Neural progenitor cell (in vitro differentiated cells): Measurements from ENCODE around the gene CD24. TPM values are rescaled to one million over a fixed set of nuclear protein-coding genes. Genes with fewer than 3 reads are reported as not detected.

Source experiments
- DNase-seq: peaks from one replicate; pipeline ENCODE4 v3.0.0-alpha.2; 2016; ENCODE audit warnings: low spot score
- H2AFZ ChIP-seq: fragments of 200-600 bp; sonication (generic); replicated peaks from 2 replicates; pipeline ENCODE4 v1.6.1; 2016; ENCODE audit warnings: antibody characterized with exemption
- H3F3A ChIP-seq: fragments of 200-600 bp; sonication (generic); 2 replicates; pipeline ENCODE4 v1.6.1; 2016; ENCODE audit warnings: antibody characterized with exemption, low read depth
- H3K27ac ChIP-seq: fragments of 200-600 bp; sonication (generic); 2 replicates; pipeline ENCODE4 v1.5.1; 2016; ENCODE audit warnings: mild to moderate bottlenecking
- H3K27me3 ChIP-seq: fragments of 200-600 bp; sonication (generic); 2 replicates; pipeline ENCODE4 v1.6.1; 2016; ENCODE audit warnings: mild to moderate bottlenecking, moderate library complexity
- H3K36me3 ChIP-seq: fragments of 200-600 bp; sonication (generic); 2 replicates; pipeline ENCODE4 v1.5.1; 2016
- H3K4me1 ChIP-seq: fragments of 200-600 bp; sonication (generic); 2 replicates; pipeline ENCODE4 v1.6.1; 2016; ENCODE audit warnings: mixed run types
- H3K4me2 ChIP-seq: fragments of 200-600 bp; sonication (generic); 2 replicates; pipeline ENCODE4 v1.6.1; 2016
- H3K4me3 ChIP-seq: fragments of 200-600 bp; sonication (generic); 2 replicates; pipeline ENCODE4 v1.5.1; 2016
- H3K79me2 ChIP-seq: fragments of 200-600 bp; sonication (generic); 2 replicates; pipeline ENCODE4 v1.6.1; 2016; ENCODE audit warnings: low read depth
- H3K9ac ChIP-seq: fragments of 200-600 bp; sonication (generic); 2 replicates; pipeline ENCODE4 v1.6.1; 2016
- H3K9me3 ChIP-seq: fragments of 200-600 bp; sonication (generic); 2 replicates; pipeline ENCODE4 v1.5.1; 2016; ENCODE audit warnings: low read depth
- H4K20me1 ChIP-seq: fragments of 200-600 bp; sonication (generic); 2 replicates; pipeline ENCODE4 v1.6.1; 2016; ENCODE audit warnings: low read depth
- H3K27ac Mint-ChIP-seq: 3 replicates; pipeline ENCODE4 v1.8.0; 2021; ENCODE audit warnings: mixed read lengths
- H3K27me3 Mint-ChIP-seq: 2 replicates; pipeline ENCODE4 v1.8.0; 2022; ENCODE audit warnings: low read depth, mild to moderate bottlenecking, inconsistent platforms, moderate library complexity, mixed read lengths; ENCODE audit not compliant: insufficient read depth
- H3K36me3 Mint-ChIP-seq: 3 replicates; pipeline ENCODE4 v1.8.0; 2021; ENCODE audit warnings: mixed read lengths
- H3K4me1 Mint-ChIP-seq: 3 replicates; pipeline ENCODE4 v1.8.0; 2021; ENCODE audit warnings: mixed read lengths
- H3K4me3 Mint-ChIP-seq: 3 replicates; pipeline ENCODE4 v1.8.0; 2021; ENCODE audit warnings: mild to moderate bottlenecking, moderate library complexity, mixed read lengths
- H3K9me3 Mint-ChIP-seq: 3 replicates; pipeline ENCODE4 v1.8.0; 2020; ENCODE audit warnings: mixed read lengths
- CTCF ChIP-seq: fragments of 200-600 bp; sonication (generic); IDR thresholded peaks from 2 replicates; pipeline ENCODE4 v1.5.1; 2017; ENCODE audit warnings: antibody characterized with exemption, mild to moderate bottlenecking
- EZH2 ChIP-seq: fragments of 200-600 bp; sonication (generic); IDR thresholded peaks from 2 replicates; pipeline ENCODE4 v1.6.1; 2017; ENCODE audit warnings: antibody characterized with exemption, mild to moderate bottlenecking, moderate library complexity
- EZH2phosphoT487 ChIP-seq: fragments of 200-600 bp; sonication (generic); IDR thresholded peaks from 2 replicates; pipeline ENCODE4 v1.6.1; 2017; ENCODE audit warnings: antibody characterized with exemption
- total RNA-seq: library from RNA; depleted of rRNA; stranded (reverse); fragments of >200 nt; gene quantifications from 2 replicates; pipeline ENCODE4 v1.2.3, GENCODE V29; 2015; ENCODE audit warnings: low replicate concordance

CD24 gene
- total RNA-seq, 1 donor from 2014 or later = 448 TPM

- H3K9me3 Mint-ChIP-seq = no peaks in the 10 kb centered on the region
- no peak overlapping the region for H3K9ac ChIP-seq
- H3K36me3 Mint-ChIP-seq = no peaks in the 10 kb centered on the region
- H3K27ac Mint-ChIP-seq = no peak overlapping the region
- no peaks in the 10 kb centered on the region for H3K9me3 ChIP-seq
- H3K79me2 ChIP-seq = no peaks in the 10 kb centered on the region
- no peak overlapping the region for H3K27ac ChIP-seq
- H3K36me3 ChIP-seq = no peaks in the 10 kb centered on the region
- no peak overlapping the region for H2AFZ ChIP-seq
- H3K27me3 Mint-ChIP-seq = peaks cover 3% of the 10 kb centered on the region
- H3K4me3 ChIP-seq = no peak overlapping the region
- H3F3A ChIP-seq = no peaks in the 10 kb centered on the region
- TF ChIP-seq CTCF (no peak), EZH2 (no peak), EZH2phosphoT487 (no peak)
- H3K4me3 Mint-ChIP-seq = no peak overlapping the region
- no peak overlapping the region for H3K4me2 ChIP-seq
- no peaks in the 10 kb centered on the region for H3K27me3 ChIP-seq
- no peaks in the 10 kb centered on the region for H3K4me1 ChIP-seq
- H4K20me1 ChIP-seq = no peaks in the 10 kb centered on the region
- no peaks in the 10 kb centered on the region for H3K4me1 Mint-ChIP-seq
- DNase-seq = no peak
Measured at GRCh38 chr6:106961136-106961535, 13.4 kb downstream of the CD24 start.

GRCh38 chr6:106959985-106960384, 14.5 kb downstream of the CD24 start:
- Histone ChIP-seq H3K36me3 (no peaks in the 10 kb centered on the region), H3K79me2 (no peaks in the 10 kb centered on the region), H3K27ac (no peak overlapping the region), H3K4me2 (no peak overlapping the region), H3K27me3 (no peaks in the 10 kb centered on the region), H3K9ac (no peak overlapping the region), H2AFZ (no peak overlapping the region), H3K4me3 (no peak overlapping the region), H3K9me3 (no peaks in the 10 kb centered on the region), H3F3A (no peaks in the 10 kb centered on the region), H3K4me1 (no peaks in the 10 kb centered on the region), H4K20me1 (no peaks in the 10 kb centered on the region)
- Mint-ChIP-seq H3K36me3 (no peaks in the 10 kb centered on the region), H3K27ac (no peak overlapping the region), H3K4me1 (no peaks in the 10 kb centered on the region), H3K9me3 (no peaks in the 10 kb centered on the region), H3K27me3 (peaks cover 3% of the 10 kb centered on the region), H3K4me3 (no peak overlapping the region)
- TF ChIP-seq EZH2 = no peak
- no peak for TF ChIP-seq CTCF
- DNase-seq = no peak

GRCh38 chr6:106939848-106940247, 34.7 kb downstream of the CD24 start:
- Mint-ChIP-seq H3K27ac (no peak overlapping the region), H3K9me3 (no peaks in the 10 kb centered on the region), H3K36me3 (no peaks in the 10 kb centered on the region), H3K27me3 (peaks cover 2% of the 10 kb centered on the region), H3K4me1 (no peaks in the 10 kb centered on the region), H3K4me3 (no peak overlapping the region)
- Histone ChIP-seq H3K27ac (no peak overlapping the region), H3K9me3 (no peaks in the 10 kb centered on the region), H4K20me1 (no peaks in the 10 kb centered on the region), H3K4me2 (no peak overlapping the region), H3K9ac (no peak overlapping the region), H3K79me2 (no peaks in the 10 kb centered on the region), H3K4me1 (no peaks in the 10 kb centered on the region), H3K36me3 (no peaks in the 10 kb centered on the region), H3F3A (no peaks in the 10 kb centered on the region), H2AFZ (no peak overlapping the region), H3K27me3 (no peaks in the 10 kb centered on the region), H3K4me3 (no peak overlapping the region)
- DNase-seq = no peak
- TF ChIP-seq EZH2 (no peak), EZH2phosphoT487 (no peak), CTCF (no peak)

GRCh38 chr6:106939208-106939607, 35.3 kb downstream of the CD24 start:
- Mint-ChIP-seq H3K4me3 (no peak overlapping the region), H3K27ac (no peak overlapping the region), H3K27me3 (peaks cover 2% of the 10 kb centered on the region), H3K4me1 (no peaks in the 10 kb centered on the region), H3K9me3 (no peaks in the 10 kb centered on the region), H3K36me3 (no peaks in the 10 kb centered on the region)
- H3K9me3 ChIP-seq = no peaks in the 10 kb centered on the region
- H3K4me1 ChIP-seq = no peaks in the 10 kb centered on the region
- DNase-seq = no peak
- no peaks in the 10 kb centered on the region for H3K79me2 ChIP-seq
- no peaks in the 10 kb centered on the region for H3K27me3 ChIP-seq
- no peaks in the 10 kb centered on the region for H3K36me3 ChIP-seq
- H3K4me3 ChIP-seq = no peak overlapping the region
- H2AFZ ChIP-seq = no peak overlapping the region
- H3K4me2 ChIP-seq = no peak overlapping the region
- H3K9ac ChIP-seq = no peak overlapping the region
- no peak overlapping the region for H3K27ac ChIP-seq
- H3F3A ChIP-seq = no peaks in the 10 kb centered on the region
- TF ChIP-seq EZH2phosphoT487 (no peak), EZH2 (no peak), CTCF (no peak)
- no peaks in the 10 kb centered on the region for H4K20me1 ChIP-seq
